C4-2B (cell line): ENCODE results near the gene ARFGAP1.

Source experiments
- H3K27ac ChIP-seq: fragments of 450-650 bp; 2 replicates; pipeline ENCODE4 v1.5.1; 2017
- ZFX ChIP-seq: fragments of 450-650 bp; IDR thresholded peaks from 2 replicates; pipeline ENCODE4 v1.6.1; 2017
- TF ChIP-seq, protein P1 (sequence below): fragments of 450-650 bp; conservative IDR thresholded peaks from 2 replicates; pipeline ENCODE4 v1.5.1; 2017; ENCODE audit warnings: mild to moderate bottlenecking

The ARFGAP1 gene

DNA sequence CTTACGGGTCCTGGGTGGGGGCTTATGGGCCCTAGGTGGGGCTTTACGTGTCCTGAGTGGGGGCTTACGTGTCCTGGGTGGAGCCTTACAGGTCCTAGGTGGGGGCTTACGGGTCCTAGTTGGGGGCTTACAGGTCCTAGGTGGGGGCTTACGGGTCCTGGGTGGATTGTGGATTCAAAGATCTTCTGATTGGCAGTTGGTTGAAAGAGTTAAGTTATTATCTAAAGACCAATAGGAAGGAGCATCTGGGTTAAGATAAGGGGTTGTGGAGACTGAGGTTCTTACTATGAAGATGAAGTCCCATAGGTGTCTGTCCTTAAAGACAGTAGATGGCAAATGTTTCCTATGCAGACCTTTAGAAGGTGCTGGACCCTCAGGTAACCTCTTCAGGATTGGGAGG lies 45.4 kb upstream of the ARFGAP1 start:
- no peak for TF ChIP-seq ZFX
- TF ChIP-seq, protein P1, sequence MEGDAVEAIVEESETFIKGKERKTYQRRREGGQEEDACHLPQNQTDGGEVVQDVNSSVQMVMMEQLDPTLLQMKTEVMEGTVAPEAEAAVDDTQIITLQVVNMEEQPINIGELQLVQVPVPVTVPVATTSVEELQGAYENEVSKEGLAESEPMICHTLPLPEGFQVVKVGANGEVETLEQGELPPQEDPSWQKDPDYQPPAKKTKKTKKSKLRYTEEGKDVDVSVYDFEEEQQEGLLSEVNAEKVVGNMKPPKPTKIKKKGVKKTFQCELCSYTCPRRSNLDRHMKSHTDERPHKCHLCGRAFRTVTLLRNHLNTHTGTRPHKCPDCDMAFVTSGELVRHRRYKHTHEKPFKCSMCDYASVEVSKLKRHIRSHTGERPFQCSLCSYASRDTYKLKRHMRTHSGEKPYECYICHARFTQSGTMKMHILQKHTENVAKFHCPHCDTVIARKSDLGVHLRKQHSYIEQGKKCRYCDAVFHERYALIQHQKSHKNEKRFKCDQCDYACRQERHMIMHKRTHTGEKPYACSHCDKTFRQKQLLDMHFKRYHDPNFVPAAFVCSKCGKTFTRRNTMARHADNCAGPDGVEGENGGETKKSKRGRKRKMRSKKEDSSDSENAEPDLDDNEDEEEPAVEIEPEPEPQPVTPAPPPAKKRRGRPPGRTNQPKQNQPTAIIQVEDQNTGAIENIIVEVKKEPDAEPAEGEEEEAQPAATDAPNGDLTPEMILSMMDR = no peak
- H3K27ac ChIP-seq = no peak overlapping the region

DNA sequence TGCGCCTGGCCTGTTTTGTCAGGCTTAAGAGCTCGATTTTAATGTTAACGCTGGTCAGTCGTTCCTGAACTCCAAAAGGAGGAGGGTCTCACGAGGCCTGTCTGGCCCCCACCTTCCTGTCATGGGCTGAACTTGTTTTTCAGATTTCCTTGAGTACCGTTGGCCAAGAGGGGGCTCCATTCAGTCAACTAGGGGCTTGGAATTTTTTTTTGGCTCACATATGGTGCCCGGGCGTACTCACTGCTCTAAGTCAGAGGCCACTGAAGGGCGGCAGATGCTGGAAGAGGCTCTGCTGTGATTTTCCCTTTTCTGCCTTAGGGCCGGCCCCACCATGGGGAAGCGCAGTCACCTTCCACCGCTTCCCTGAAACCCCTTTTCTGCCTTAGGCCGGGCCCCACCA lies 43.8 kb upstream of the ARFGAP1 start:
- TF ChIP-seq, protein P1 = no peak
- no peak for TF ChIP-seq ZFX
- no peak overlapping the region for H3K27ac ChIP-seq

DNA sequence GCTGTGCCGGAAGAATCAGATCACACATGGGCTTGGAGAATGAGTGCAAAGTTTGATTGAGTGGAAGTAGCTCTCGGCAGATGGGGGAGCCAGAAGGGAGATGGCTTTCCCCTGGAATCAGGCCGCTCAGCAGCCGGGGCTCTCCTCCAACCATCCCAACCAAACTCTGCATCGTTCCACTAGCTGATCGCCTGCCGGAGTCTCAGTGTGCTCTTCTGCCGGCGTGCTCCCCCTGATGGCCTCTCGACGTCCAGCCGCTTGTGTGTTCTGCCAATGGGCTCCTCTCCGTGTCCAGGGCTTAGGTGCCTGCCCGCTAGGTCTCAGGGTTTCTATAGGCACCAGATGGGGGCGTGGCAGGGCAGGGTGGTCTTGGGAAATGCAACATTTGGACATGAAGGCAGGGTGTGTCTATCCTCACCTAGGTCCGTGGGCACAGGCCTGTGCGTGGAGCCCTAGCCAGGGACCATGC lies 41.8 kb upstream of the ARFGAP1 start:
- TF ChIP-seq, protein P1 = peak; percentile 74
- no peak for TF ChIP-seq ZFX

DNA sequence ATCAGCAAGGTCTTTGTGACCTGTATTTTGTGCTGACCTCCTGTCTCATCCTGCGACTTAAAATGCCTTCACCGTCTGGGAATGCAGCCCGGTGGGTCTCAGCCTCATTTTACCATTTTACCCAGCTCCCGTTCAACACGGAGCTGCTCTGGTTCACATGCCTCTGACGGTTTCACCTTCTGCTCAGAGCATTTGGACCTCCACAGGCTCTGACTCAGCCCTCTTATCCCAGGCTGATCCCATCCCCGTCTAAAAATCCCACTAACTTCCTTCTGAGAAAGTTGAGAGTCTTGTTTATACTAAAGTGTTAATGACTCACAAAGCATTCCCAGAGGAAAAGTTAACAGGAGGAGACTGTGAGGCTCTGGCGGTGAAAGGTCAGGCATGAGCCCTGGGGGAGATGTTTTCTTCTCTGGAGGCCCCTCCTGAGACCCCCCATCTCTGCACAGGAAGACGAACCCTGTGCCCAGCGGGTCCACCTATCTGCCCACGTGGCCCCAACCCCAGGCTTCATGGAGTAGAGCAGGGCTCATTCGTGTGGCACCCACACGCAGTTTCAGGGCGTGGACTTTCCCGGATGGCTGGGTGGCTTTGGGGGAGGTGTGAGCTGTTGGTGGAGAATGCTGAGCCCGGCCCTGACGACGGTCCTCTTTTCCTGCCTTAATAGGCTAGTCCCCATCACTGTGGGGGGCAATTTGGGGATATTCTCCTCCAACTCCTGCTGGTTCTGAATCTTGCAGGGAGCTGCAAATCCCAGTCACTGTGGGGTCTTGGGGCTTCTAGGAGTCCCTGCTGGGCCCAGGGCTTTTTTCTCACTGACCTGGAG lies 40.2 kb upstream of the ARFGAP1 start:
- no peak for TF ChIP-seq ZFX
- TF ChIP-seq, protein P1 = no peak
- H3K27ac ChIP-seq = no peak overlapping the region

More for the DNA sequence above, 41.8 kb upstream of the ARFGAP1 start:
- no peak overlapping the region for H3K27ac ChIP-seq

DNA sequence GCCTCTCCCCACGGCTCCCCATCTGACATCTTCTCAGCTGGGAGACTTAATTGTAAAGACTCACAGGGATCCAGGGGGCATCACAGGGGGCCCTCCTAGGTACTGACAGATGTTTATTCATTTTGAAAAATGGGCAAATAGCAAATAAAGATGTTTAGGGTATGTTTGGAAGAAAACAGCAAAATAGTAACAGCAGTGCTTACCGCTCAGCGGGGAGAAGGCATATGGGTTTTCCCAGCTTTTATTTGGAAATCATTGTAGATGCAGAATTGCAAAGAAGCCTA lies 39.6 kb upstream of the ARFGAP1 start:
- H3K27ac ChIP-seq = no peak overlapping the region
- TF ChIP-seq ZFX = no peak
- TF ChIP-seq, protein P1 = no peak

DNA sequence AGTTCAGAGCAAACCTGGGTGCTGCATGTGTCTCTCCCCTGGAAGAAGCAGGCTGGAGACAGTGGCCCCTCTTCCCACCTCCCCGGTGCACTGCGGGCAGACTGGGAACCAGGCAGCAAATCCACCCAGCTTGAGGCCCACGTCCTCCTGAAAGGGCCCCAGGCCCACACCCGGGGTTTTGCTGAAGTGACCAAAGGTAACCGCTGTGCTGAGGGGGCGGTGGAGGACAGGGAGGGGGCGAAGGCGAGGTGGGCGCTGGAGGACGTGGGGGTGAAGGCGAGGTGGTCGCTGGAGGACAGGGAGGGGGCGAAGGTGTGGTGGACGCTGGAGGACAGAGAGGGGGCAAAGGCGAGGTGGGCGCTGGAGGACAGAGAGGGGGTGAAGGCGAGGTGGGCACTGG lies 38.7 kb upstream of the ARFGAP1 start:
- H3K27ac ChIP-seq = no peak overlapping the region

DNA sequence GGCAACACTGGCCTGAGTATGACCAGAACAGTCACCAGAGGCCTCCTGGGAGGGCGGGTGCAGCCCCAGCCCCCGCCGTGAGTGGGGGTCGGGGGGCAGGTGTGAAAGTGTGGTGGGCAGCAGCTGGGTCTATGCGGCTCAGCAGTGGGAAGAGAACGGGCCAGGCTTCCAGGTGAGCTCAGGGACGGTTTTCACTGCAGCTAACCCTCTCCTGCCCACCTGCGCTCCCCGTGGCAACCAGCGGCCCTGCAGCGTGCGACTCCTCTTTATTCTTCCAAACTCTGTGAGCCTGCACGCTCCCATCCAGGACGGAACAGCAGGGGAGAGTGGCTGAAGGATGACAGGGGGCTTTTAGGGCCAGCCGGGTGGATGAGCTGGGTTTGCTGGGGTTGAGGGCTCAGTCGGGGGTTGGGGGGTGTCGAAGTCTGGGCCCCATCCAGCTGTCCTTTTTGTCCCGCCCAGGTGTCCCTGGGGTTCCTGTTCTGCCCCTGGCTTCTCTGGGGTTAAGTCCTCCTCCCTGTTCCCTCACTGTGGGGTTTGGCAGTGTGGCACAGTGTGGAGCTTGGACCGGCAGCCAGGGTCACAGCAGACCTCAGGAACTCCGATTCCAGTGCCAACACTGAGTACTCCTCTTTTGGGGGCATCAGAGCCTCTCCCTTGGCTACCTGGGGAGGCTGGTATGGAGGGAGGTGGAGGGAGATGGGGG lies 37.8 kb upstream of the ARFGAP1 start:
- no peak overlapping the region for H3K27ac ChIP-seq

More for the DNA sequence above, 38.7 kb upstream of the ARFGAP1 start:
- TF ChIP-seq ZFX = no peak

More for the DNA sequence above, 37.8 kb upstream of the ARFGAP1 start:
- TF ChIP-seq, protein P1 = no peak; the same call in 1 of the 2 replicates
- TF ChIP-seq ZFX = no peak
